GM12878 (cell line): ENCODE measurements around the gene RUSC1.

Source experiments
- EGR1 ChIP-seq, 2 experiments: IDR thresholded peaks; 1 replicate in 1 of 2; 2 replicates in 1 of 2; pipeline ENCODE4 v1.6.1; 2011 to 2012; ENCODE audit warnings: low read depth in 2 of 2, low read length in 2 of 2, borderline replicate concordance in 1 of 2, mild to moderate bottlenecking in 1 of 2, moderate library complexity in 1 of 2
- FOXM1 ChIP-seq: IDR thresholded peaks from 2 replicates; pipeline ENCODE4 v1.6.1; 2012; ENCODE audit warnings: low read depth, mild to moderate bottlenecking, inconsistent platforms, low read length, moderate library complexity
- JUND ChIP-seq: IDR thresholded peaks from 2 replicates; pipeline ENCODE4 v1.6.1; 2012; ENCODE audit warnings: low read depth, mild to moderate bottlenecking, low read length, improper control_type of control experiment, moderate library complexity

DNA sequence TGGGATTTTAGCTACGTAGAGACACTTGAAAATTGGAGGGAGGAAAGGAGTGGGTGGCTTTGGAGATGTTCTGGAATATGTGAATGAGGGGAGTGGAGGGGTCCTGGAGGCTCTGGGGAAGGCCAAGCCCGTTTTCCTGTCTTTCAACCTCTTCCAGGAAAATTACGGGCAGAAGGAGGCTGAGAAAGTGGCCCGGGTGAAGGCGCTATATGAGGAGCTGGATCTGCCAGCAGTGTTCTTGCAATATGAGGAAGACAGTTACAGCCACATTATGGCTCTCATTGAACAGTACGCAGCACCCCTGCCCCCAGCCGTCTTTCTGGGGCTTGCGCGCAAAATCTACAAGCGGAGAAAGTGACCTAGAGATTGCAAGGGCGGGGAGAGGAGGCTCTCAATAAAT is 442 bp upstream of the RUSC1 start:
- TF ChIP-seq FOXM1: no peak
- no peak for TF ChIP-seq EGR1 (IDR thresholded peaks at IDR 0.05; ENCODE audit: borderline replicate concordance in 1 of 2, low read depth in 2 of 2, low read length in 2 of 2)
- no peak for TF ChIP-seq JUND
